GM23338 (cell line): ENCODE results near the gene RASA3. TPM values are rescaled to one million over a fixed set of nuclear protein-coding genes. Genes with fewer than 3 reads are reported as not detected.

Experiments
- ATAC-seq: fragments of 200-7000 bp; cut with Tn5 transposase; 3 replicates; pipeline ENCODE4 v1.9.1; 2020
- DNase-seq: peaks from one replicate; pipeline ENCODE4 v3.0.0-alpha.2; 2015; ENCODE audit warnings: low spot score
- H2AFZ ChIP-seq: fragments of 200-600 bp; sonication (generic); 2 replicates; pipeline ENCODE4 v1.8.0; 2016; ENCODE audit warnings: antibody characterized with exemption, mild to moderate bottlenecking, moderate library complexity
- H3F3A ChIP-seq: fragments of 200-600 bp; sonication (generic); replicated peaks from 2 replicates; pipeline ENCODE4 v1.8.0; 2017; ENCODE audit warnings: antibody characterized with exemption, mixed run types, low read depth
- H3K27ac ChIP-seq: fragments of 200-600 bp; sonication (generic); 2 replicates; pipeline ENCODE4 v1.6.1; 2016; ENCODE audit warnings: low read depth
- H3K27me3 ChIP-seq: fragments of 200-600 bp; sonication (generic); 2 replicates; pipeline ENCODE4 v1.8.0; 2016; ENCODE audit warnings: mild to moderate bottlenecking, mixed run types, moderate library complexity; ENCODE audit not compliant: insufficient read depth
- H3K36me3 ChIP-seq: fragments of 200-600 bp; sonication (generic); 2 replicates; pipeline ENCODE4 v1.8.0; 2016; ENCODE audit warnings: mild to moderate bottlenecking; ENCODE audit not compliant: insufficient read depth
- H3K4me1 ChIP-seq: fragments of 200-600 bp; sonication (generic); 2 replicates; pipeline ENCODE4 v1.8.0; 2016; ENCODE audit warnings: mild to moderate bottlenecking, moderate library complexity; ENCODE audit not compliant: insufficient read depth
- H3K4me2 ChIP-seq: fragments of 200-600 bp; sonication (generic); 2 replicates; pipeline ENCODE4 v1.7.1; 2017; ENCODE audit warnings: mixed run types
- H3K4me3 ChIP-seq: fragments of 200-600 bp; sonication (generic); 2 replicates; pipeline ENCODE4 v1.6.1; 2016; ENCODE audit warnings: mixed run types
- H3K79me2 ChIP-seq: fragments of 200-600 bp; sonication (generic); replicated peaks from 2 replicates; pipeline ENCODE4 v1.8.0; 2017; ENCODE audit warnings: mild to moderate bottlenecking; ENCODE audit not compliant: insufficient read depth
- H3K9me2 ChIP-seq: fragments of 200-600 bp; sonication (generic); 2 replicates; pipeline ENCODE4 v1.8.0; 2017; ENCODE audit not compliant: insufficient read depth
- H4K20me1 ChIP-seq: fragments of 200-600 bp; sonication (generic); replicated peaks from 2 replicates; pipeline ENCODE4 v1.8.0; 2017; ENCODE audit warnings: mild to moderate bottlenecking; ENCODE audit not compliant: insufficient read depth
- H3K27ac Mint-ChIP-seq: 2 replicates; pipeline ENCODE4 v1.8.0; 2020; ENCODE audit warnings: inconsistent platforms, mild to moderate bottlenecking, moderate library complexity, mixed read lengths
- H3K27me3 Mint-ChIP-seq: 3 replicates; pipeline ENCODE4 v1.8.0; 2022; ENCODE audit warnings: low read depth, mild to moderate bottlenecking, moderate library complexity, mixed read lengths, inconsistent platforms; ENCODE audit not compliant: insufficient read depth, poor library complexity
- H3K36me3 Mint-ChIP-seq: 3 replicates; pipeline ENCODE4 v1.8.0; 2021; ENCODE audit warnings: low read depth, mild to moderate bottlenecking, inconsistent platforms, moderate library complexity, mixed read lengths
- H3K4me1 Mint-ChIP-seq: 3 replicates; pipeline ENCODE4 v1.8.0; 2020; ENCODE audit warnings: mild to moderate bottlenecking, inconsistent platforms, mixed read lengths
- H3K4me3 Mint-ChIP-seq: 3 replicates; pipeline ENCODE4 v1.8.0; 2021; ENCODE audit warnings: moderate library complexity, mild to moderate bottlenecking, inconsistent platforms, mixed read lengths
- H3K9me3 Mint-ChIP-seq: 3 replicates; pipeline ENCODE4 v1.8.0; 2020; ENCODE audit warnings: moderate library complexity, mild to moderate bottlenecking, inconsistent platforms, mixed read lengths
- CREB1 ChIP-seq: fragments of 250-450 bp; sonication (Bioruptor Pico); IDR thresholded peaks from 2 replicates; pipeline ENCODE4 v1.5.0; 2020; ENCODE audit warnings: low read depth, mild to moderate bottlenecking, moderate library complexity
- EZH2 ChIP-seq: fragments of 200-600 bp; sonication (generic); IDR thresholded peaks from one replicate; pipeline ENCODE4 v1.8.0; 2017; ENCODE audit warnings: antibody characterized with exemption, mild to moderate bottlenecking, low read depth; ENCODE audit not compliant: unreplicated experiment
- EZH2phosphoT487 ChIP-seq: fragments of 200-600 bp; sonication (generic); IDR thresholded peaks from one replicate; pipeline ENCODE4 v1.8.1; 2018; ENCODE audit warnings: antibody characterized with exemption; ENCODE audit not compliant: unreplicated experiment
- JUNB ChIP-seq: IDR thresholded peaks from one replicate; pipeline ENCODE4 v1.6.1; 2016; ENCODE audit warnings: antibody characterized with exemption; ENCODE audit not compliant: unreplicated experiment
- NANOG ChIP-seq: IDR thresholded peaks from 2 replicates; pipeline ENCODE4 v1.6.1; 2016; ENCODE audit warnings: antibody characterized with exemption, borderline replicate concordance
- POLR2AphosphoS5 ChIP-seq: IDR thresholded peaks from 2 replicates; pipeline ENCODE4 v1.6.1; 2016; ENCODE audit warnings: antibody characterized with exemption, low read depth
- STAT1 ChIP-seq: IDR thresholded peaks from one replicate; pipeline ENCODE4 v1.6.1; 2016; ENCODE audit warnings: antibody characterized with exemption; ENCODE audit not compliant: unreplicated experiment
- ZNF114 ChIP-seq: fragments of 250-450 bp; sonication (Bioruptor Pico); IDR thresholded peaks from 2 replicates; pipeline ENCODE4 v1.5.0; 2020; ENCODE audit warnings: mild to moderate bottlenecking, moderate library complexity
- ZNF331 ChIP-seq: fragments of 250-450 bp; sonication (Bioruptor Pico); IDR thresholded peaks from 2 replicates; pipeline ENCODE4 v1.5.0; 2020; ENCODE audit warnings: low read depth, mild to moderate bottlenecking, moderate library complexity
- polyA plus RNA-seq: library from polyadenylated mRNA; unstranded; fragments of >200 nt; fragmentation: Nextera tagmentation; extraction: Ambion mirVana; gene quantifications from 2 replicates; pipeline ENCODE4 v1.2.1, GENCODE V29; 2016
- total RNA-seq: library from RNA; depleted of rRNA; stranded (reverse); fragments of >200 nt; shearing (Covaris generic); gene quantifications from 2 replicates; pipeline ENCODE4 v1.2.3, GENCODE V29; 2014
- TF ChIP-seq, protein P1 (sequence below), 2 experiments: fragments of 200-600 bp in 1 of 2; sonication (generic) in 1 of 2; conservative IDR thresholded peaks; 2 replicates each; pipeline versions ENCODE4 v1.5.1 to v1.6.1; 2016 to 2017; ENCODE audit warnings: antibody characterized with exemption in 2 of 2, low read depth in 2 of 2, mild to moderate bottlenecking in 2 of 2, moderate library complexity in 1 of 2
- TF ChIP-seq, protein P2 (sequence below): IDR thresholded peaks from 2 replicates; pipeline ENCODE4 v1.6.1; 2016; ENCODE audit warnings: antibody characterized with exemption
- TF ChIP-seq, protein P3 (sequence below): IDR thresholded peaks from one replicate; pipeline ENCODE4 v1.6.1; 2018; ENCODE audit warnings: antibody characterized with exemption; ENCODE audit not compliant: unreplicated experiment
- TF ChIP-seq, protein P4 (sequence below): fragments of 250-450 bp; sonication (Bioruptor Pico); IDR thresholded peaks from 2 replicates; pipeline ENCODE4 v1.5.0; 2020; ENCODE audit warnings: mild to moderate bottlenecking, moderate library complexity

Gene RASA3
- total and polyA plus RNA-seq, 2 experiments from 2014 or later, result 11.2 to 20.7 TPM

DNA sequence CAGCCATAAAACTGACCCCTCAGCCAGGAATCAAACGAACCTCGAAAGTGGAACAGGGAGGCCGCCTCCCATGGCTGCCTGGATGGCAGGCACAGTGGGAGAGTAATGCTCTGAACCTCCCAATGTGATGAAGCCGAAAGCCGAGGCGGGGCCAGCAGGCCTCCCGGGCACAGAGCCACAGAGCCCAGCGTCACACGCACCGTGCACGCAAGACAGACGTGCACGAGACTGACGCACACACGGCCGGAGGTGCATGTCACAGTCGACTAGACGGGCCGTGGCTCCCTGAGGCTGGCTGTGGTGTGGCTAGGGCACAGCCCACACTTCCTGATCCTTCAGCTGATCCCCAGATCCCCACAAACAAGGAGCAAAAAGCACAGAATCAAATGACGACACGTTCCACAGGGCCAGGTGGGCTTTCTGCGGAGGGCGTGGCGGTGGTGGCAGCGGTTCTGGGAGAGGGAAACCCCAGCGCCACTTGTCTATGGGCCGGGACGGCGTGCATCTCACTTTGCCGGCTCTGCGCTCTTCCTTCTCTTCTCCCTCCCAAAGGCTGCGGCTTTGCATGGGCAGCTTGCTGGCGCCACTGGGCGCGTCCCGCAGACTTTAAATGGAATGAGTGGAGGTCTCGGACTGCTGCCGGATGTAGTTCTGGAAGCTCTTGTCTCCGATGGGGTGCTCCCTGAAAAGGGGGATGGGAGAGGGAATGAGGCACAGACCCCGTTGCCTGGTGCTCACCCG lies 153.5 kb downstream of the RASA3 start:
- Histone ChIP-seq H4K20me1 (no peaks in the 10 kb centered on the region), H3K36me3 (no peaks in the 10 kb centered on the region; the same call in 1 of the 2 replicates), H3K9me2 (no peaks in the 10 kb centered on the region), H3K4me1 (no peaks in the 10 kb centered on the region), H2AFZ (no peak overlapping the region), H3K4me3 (no peak overlapping the region), H3K27me3 (no peaks in the 10 kb centered on the region), H3K4me2 (no peak overlapping the region), H3F3A (no peaks in the 10 kb centered on the region), H3K79me2 (no peaks in the 10 kb centered on the region), H3K27ac (no peak overlapping the region)
- Mint-ChIP-seq H3K27me3 (peaks cover 3% of the 10 kb centered on the region), H3K4me1 (no peaks in the 10 kb centered on the region; the same call in 2 of the 3 replicates), H3K4me3 (no peak overlapping the region), H3K36me3 (peaks cover 32% of the 10 kb centered on the region), H3K9me3 (peaks cover 4% of the 10 kb centered on the region; the same call in 1 of the 3 replicates), H3K27ac (peak overlapping the region; percentile 8; the same call in 1 of the 2 replicates)
- TF ChIP-seq, protein P1, sequence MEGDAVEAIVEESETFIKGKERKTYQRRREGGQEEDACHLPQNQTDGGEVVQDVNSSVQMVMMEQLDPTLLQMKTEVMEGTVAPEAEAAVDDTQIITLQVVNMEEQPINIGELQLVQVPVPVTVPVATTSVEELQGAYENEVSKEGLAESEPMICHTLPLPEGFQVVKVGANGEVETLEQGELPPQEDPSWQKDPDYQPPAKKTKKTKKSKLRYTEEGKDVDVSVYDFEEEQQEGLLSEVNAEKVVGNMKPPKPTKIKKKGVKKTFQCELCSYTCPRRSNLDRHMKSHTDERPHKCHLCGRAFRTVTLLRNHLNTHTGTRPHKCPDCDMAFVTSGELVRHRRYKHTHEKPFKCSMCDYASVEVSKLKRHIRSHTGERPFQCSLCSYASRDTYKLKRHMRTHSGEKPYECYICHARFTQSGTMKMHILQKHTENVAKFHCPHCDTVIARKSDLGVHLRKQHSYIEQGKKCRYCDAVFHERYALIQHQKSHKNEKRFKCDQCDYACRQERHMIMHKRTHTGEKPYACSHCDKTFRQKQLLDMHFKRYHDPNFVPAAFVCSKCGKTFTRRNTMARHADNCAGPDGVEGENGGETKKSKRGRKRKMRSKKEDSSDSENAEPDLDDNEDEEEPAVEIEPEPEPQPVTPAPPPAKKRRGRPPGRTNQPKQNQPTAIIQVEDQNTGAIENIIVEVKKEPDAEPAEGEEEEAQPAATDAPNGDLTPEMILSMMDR (conservative IDR thresholded peaks at IDR 0.05; ENCODE audit: low read depth in 2 of 2), result no peak
- no peak for TF ChIP-seq ZNF114 (CRISPR knock-in tag)
- no peak for TF ChIP-seq CREB1
- TF ChIP-seq ZNF331 (CRISPR knock-in tag), result no peak
- TF ChIP-seq, protein P2, sequence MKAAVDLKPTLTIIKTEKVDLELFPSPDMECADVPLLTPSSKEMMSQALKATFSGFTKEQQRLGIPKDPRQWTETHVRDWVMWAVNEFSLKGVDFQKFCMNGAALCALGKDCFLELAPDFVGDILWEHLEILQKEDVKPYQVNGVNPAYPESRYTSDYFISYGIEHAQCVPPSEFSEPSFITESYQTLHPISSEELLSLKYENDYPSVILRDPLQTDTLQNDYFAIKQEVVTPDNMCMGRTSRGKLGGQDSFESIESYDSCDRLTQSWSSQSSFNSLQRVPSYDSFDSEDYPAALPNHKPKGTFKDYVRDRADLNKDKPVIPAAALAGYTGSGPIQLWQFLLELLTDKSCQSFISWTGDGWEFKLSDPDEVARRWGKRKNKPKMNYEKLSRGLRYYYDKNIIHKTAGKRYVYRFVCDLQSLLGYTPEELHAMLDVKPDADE, result no peak
- TF ChIP-seq, protein P3, sequence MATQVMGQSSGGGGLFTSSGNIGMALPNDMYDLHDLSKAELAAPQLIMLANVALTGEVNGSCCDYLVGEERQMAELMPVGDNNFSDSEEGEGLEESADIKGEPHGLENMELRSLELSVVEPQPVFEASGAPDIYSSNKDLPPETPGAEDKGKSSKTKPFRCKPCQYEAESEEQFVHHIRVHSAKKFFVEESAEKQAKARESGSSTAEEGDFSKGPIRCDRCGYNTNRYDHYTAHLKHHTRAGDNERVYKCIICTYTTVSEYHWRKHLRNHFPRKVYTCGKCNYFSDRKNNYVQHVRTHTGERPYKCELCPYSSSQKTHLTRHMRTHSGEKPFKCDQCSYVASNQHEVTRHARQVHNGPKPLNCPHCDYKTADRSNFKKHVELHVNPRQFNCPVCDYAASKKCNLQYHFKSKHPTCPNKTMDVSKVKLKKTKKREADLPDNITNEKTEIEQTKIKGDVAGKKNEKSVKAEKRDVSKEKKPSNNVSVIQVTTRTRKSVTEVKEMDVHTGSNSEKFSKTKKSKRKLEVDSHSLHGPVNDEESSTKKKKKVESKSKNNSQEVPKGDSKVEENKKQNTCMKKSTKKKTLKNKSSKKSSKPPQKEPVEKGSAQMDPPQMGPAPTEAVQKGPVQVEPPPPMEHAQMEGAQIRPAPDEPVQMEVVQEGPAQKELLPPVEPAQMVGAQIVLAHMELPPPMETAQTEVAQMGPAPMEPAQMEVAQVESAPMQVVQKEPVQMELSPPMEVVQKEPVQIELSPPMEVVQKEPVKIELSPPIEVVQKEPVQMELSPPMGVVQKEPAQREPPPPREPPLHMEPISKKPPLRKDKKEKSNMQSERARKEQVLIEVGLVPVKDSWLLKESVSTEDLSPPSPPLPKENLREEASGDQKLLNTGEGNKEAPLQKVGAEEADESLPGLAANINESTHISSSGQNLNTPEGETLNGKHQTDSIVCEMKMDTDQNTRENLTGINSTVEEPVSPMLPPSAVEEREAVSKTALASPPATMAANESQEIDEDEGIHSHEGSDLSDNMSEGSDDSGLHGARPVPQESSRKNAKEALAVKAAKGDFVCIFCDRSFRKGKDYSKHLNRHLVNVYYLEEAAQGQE, result no peak
- TF ChIP-seq JUNB, result no peak
- no peak for TF ChIP-seq STAT1
- TF ChIP-seq NANOG, result no peak
- TF ChIP-seq EZH2, result no peak
- no peak for TF ChIP-seq POLR2AphosphoS5
- no peak for TF ChIP-seq EZH2phosphoT487
- TF ChIP-seq, protein P4, sequence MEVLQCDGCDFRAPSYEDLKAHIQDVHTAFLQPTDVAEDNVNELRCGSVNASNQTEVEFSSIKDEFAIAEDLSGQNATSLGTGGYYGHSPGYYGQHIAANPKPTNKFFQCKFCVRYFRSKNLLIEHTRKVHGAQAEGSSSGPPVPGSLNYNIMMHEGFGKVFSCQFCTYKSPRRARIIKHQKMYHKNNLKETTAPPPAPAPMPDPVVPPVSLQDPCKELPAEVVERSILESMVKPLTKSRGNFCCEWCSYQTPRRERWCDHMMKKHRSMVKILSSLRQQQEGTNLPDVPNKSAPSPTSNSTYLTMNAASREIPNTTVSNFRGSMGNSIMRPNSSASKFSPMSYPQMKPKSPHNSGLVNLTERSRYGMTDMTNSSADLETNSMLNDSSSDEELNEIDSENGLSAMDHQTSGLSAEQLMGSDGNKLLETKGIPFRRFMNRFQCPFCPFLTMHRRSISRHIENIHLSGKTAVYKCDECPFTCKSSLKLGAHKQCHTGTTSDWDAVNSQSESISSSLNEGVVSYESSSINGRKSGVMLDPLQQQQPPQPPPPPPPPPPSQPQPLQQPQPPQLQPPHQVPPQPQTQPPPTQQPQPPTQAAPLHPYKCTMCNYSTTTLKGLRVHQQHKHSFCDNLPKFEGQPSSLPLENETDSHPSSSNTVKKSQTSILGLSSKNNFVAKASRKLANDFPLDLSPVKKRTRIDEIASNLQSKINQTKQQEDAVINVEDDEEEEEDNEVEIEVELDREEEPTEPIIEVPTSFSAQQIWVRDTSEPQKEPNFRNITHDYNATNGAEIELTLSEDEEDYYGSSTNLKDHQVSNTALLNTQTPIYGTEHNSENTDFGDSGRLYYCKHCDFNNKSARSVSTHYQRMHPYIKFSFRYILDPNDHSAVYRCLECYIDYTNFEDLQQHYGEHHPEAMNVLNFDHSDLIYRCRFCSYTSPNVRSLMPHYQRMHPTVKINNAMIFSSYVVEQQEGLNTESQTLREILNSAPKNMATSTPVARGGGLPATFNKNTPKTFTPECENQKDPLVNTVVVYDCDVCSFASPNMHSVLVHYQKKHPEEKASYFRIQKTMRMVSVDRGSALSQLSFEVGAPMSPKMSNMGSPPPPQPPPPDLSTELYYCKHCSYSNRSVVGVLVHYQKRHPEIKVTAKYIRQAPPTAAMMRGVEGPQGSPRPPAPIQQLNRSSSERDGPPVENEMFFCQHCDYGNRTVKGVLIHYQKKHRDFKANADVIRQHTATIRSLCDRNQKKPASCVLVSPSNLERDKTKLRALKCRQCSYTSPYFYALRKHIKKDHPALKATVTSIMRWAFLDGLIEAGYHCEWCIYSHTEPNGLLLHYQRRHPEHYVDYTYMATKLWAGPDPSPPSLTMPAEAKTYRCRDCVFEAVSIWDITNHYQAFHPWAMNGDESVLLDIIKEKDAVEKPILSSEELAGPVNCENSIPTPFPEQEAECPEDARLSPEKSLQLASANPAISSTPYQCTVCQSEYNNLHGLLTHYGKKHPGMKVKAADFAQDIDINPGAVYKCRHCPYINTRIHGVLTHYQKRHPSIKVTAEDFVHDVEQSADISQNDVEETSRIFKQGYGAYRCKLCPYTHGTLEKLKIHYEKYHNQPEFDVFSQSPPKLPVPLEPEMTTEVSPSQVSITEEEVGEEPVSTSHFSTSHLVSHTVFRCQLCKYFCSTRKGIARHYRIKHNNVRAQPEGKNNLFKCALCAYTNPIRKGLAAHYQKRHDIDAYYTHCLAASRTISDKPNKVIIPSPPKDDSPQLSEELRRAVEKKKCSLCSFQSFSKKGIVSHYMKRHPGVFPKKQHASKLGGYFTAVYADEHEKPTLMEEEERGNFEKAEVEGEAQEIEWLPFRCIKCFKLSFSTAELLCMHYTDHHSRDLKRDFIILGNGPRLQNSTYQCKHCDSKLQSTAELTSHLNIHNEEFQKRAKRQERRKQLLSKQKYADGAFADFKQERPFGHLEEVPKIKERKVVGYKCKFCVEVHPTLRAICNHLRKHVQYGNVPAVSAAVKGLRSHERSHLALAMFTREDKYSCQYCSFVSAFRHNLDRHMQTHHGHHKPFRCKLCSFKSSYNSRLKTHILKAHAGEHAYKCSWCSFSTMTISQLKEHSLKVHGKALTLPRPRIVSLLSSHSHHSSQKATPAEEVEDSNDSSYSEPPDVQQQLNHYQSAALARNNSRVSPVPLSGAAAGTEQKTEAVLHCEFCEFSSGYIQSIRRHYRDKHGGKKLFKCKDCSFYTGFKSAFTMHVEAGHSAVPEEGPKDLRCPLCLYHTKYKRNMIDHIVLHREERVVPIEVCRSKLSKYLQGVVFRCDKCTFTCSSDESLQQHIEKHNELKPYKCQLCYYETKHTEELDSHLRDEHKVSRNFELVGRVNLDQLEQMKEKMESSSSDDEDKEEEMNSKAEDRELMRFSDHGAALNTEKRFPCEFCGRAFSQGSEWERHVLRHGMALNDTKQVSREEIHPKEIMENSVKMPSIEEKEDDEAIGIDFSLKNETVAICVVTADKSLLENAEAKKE (CRISPR knock-in tag), result no peak
- DNase-seq (no peak), ATAC-seq (no peak)
